ENCODE measurements around the gene TINAGL1. TPM values are rescaled to one million over a fixed set of nuclear protein-coding genes. Genes with fewer than 3 reads are reported as not detected.

Gene TINAGL1
- total RNA-seq, 1 experiment from 2014 or later = 430 TPM

- Mint-ChIP-seq H3K4me3 (ENCODE audit: low read depth, unreplicated experiment) (no peak overlapping the region), H3K36me3 (ENCODE audit: insufficient read depth, unreplicated experiment) (peaks cover 13% of the 10 kb centered on the region), H3K9me3 (ENCODE audit: low read depth, unreplicated experiment) (no peaks in the 10 kb centered on the region), H3K27ac (ENCODE audit: unreplicated experiment) (no peak overlapping the region), H3K27me3 (ENCODE audit: unreplicated experiment) (peaks cover 24% of the 10 kb centered on the region), H3K4me1 (ENCODE audit: low read depth, unreplicated experiment) (peaks cover 4% of the 10 kb centered on the region)
- no peak for TF ChIP-seq CTCF (IDR thresholded peaks at IDR 0.05; ENCODE audit: unreplicated experiment)
- DNase-seq = no peak
- intact Hi-C loops (cut with micrococcal nuclease; ENCODE audit: unreplicated experiment) = no loop called here
- no TSS peak for BruUV-seq (replicated peaks)
- CTCF ChIA-PET = no interaction called here
Observed at GRCh38 chr1:31621847-31622730, 45.8 kb downstream of the TINAGL1 start.

- Mint-ChIP-seq H3K27ac (ENCODE audit: unreplicated experiment) (no peak overlapping the region), H3K4me1 (ENCODE audit: low read depth, unreplicated experiment) (no peaks in the 10 kb centered on the region), H3K9me3 (ENCODE audit: low read depth, unreplicated experiment) (no peaks in the 10 kb centered on the region), H3K36me3 (ENCODE audit: insufficient read depth, unreplicated experiment) (peaks cover 8% of the 10 kb centered on the region), H3K27me3 (ENCODE audit: unreplicated experiment) (peaks cover 15% of the 10 kb centered on the region), H3K4me3 (ENCODE audit: low read depth, unreplicated experiment) (no peak overlapping the region)
- no peak for DNase-seq
- TF ChIP-seq CTCF (IDR thresholded peaks at IDR 0.05; ENCODE audit: unreplicated experiment) = no peak
- intact Hi-C loops (cut with micrococcal nuclease; ENCODE audit: unreplicated experiment) = no loop called here
- no TSS peak for BruUV-seq (replicated peaks)
- CTCF ChIA-PET = interaction anchor here (0.7 kb wide), 1 partner anchor 83 kb away, joined by 3 read pairs; no protein-coding TSS in a partner anchor
Observed at GRCh38 chr1:31623365-31623764, 47.0 kb downstream of the TINAGL1 start.

- H3K4me3 Mint-ChIP-seq (ENCODE audit: low read depth, unreplicated experiment) = no peak overlapping the region
- H3K36me3 Mint-ChIP-seq (ENCODE audit: insufficient read depth, unreplicated experiment) = peaks cover 16% of the 10 kb centered on the region
- no peaks in the 10 kb centered on the region for H3K4me1 Mint-ChIP-seq (ENCODE audit: low read depth, unreplicated experiment)
- TF ChIP-seq CTCF (IDR thresholded peaks at IDR 0.05; ENCODE audit: unreplicated experiment) = no peak
- CTCF ChIA-PET = interaction anchor here (0.6 kb wide), 1 partner anchor 84 kb away, joined by 3 read pairs; no protein-coding TSS in a partner anchor
- no peak for DNase-seq
- H3K27me3 Mint-ChIP-seq (ENCODE audit: unreplicated experiment) = peaks cover 5% of the 10 kb centered on the region
- no peak overlapping the region for H3K27ac Mint-ChIP-seq (ENCODE audit: unreplicated experiment)
- BruUV-seq (replicated peaks) = no TSS peak
- intact Hi-C loops (cut with micrococcal nuclease; ENCODE audit: unreplicated experiment) = no loop called here
- no peaks in the 10 kb centered on the region for H3K9me3 Mint-ChIP-seq (ENCODE audit: low read depth, unreplicated experiment)
Observed at GRCh38 chr1:31624309-31624708, 48.0 kb downstream of the TINAGL1 start.

- H3K4me1 Mint-ChIP-seq (ENCODE audit: low read depth, unreplicated experiment) = no peaks in the 10 kb centered on the region
- H3K27me3 Mint-ChIP-seq (ENCODE audit: unreplicated experiment) = no peaks in the 10 kb centered on the region
- H3K9me3 Mint-ChIP-seq (ENCODE audit: low read depth, unreplicated experiment) = no peaks in the 10 kb centered on the region
- no peak for DNase-seq
- no peak for TF ChIP-seq CTCF (IDR thresholded peaks at IDR 0.05; ENCODE audit: unreplicated experiment)
- H3K27ac Mint-ChIP-seq (ENCODE audit: unreplicated experiment) = no peak overlapping the region
- BruUV-seq (replicated peaks) = no TSS peak
- peaks cover 20% of the 10 kb centered on the region for H3K36me3 Mint-ChIP-seq (ENCODE audit: insufficient read depth, unreplicated experiment)
- H3K4me3 Mint-ChIP-seq (ENCODE audit: low read depth, unreplicated experiment) = no peak overlapping the region
- intact Hi-C loops (cut with micrococcal nuclease; ENCODE audit: unreplicated experiment) = no loop called here
- CTCF ChIA-PET = interaction anchor here (0.6 to 1.1 kb wide), 2 partner anchors 84 to 227 kb away, joined by 3 to 4 read pairs; no protein-coding TSS in a partner anchor
Observed at GRCh38 chr1:31624731-31625514, 48.6 kb downstream of the TINAGL1 start.

Data from Calu3 (cell line).